Measurements from ENCODE around the gene MAP4K2. TPM values are rescaled to one million over a fixed set of nuclear protein-coding genes. Genes with fewer than 3 reads are reported as not detected.

The MAP4K2 gene
- total and polyA plus RNA-seq, 2 of the 13 experiments (the other 11 are each of a cell fraction or from before 2014, with no cell fraction given): 8.3 to 17.6 TPM

GRCh38 chr11:64758330-64759079, 44.5 kb downstream of the MAP4K2 start:
- peak overlapping the region; percentile 59; the same call in 1 of the 2 replicates for H3K4me2 ChIP-seq (ENCODE audit: low read depth, low read length)
- peaks cover 35% of the 10 kb centered on the region for H3K4me1 ChIP-seq (ENCODE audit: insufficient read depth, low read length)
- FAIRE-seq (no peak), ATAC-seq (peak; percentile 1; the same call in 1 of the 3 replicates), DNase-seq (ENCODE audit: low spot score) (no peak)
- H3K4me3 ChIP-seq (replicated peaks in 1 of 3; ENCODE audit: insufficient read depth in 1 of 3, low read depth in 2 of 3, low read length in 3 of 3): peak overlapping the region in 1 of 3 experiments; percentile 4; a peak in 2 of 6 replicates
- BruUV-seq (replicated peaks): no TSS peak
- H3K9ac ChIP-seq (ENCODE audit: insufficient read depth, low read depth, low read length): no peak overlapping the region
- H3K36me3 ChIP-seq (replicated peaks in 1 of 2; ENCODE audit: control insufficient read depth in 1 of 2, insufficient read depth in 2 of 2, low read length in 2 of 2): peaks cover 0 to 8% of the 10 kb centered on the region in 2 experiments; a peak in 1 of 5 replicates
- in situ Hi-C loops (cut with HindIII; ENCODE audit: extremely low pct_ligation_motif_present, low pct_unique_long_range_greater_than_20kb): no loop called here
- H3K27ac ChIP-seq (ENCODE audit: extremely low read length, insufficient read depth, low read length): no peak overlapping the region
- ChIA-PET POLR2A (interaction anchor here (1.3 to 3.3 kb wide), 2 partner anchors 11 to 21 kb away, joined by 3 to 24 read pairs; partner anchors contain the start of gene SF1), CTCF (ENCODE audit: low intra/inter-chr PET ratio, low total read pairs) (no interaction called here)
- 67% methylated on average over 7 of the region's 15 CpGs for WGBS (ENCODE audit: low lambda C conversion rate)
- peaks cover 3 to 15% of the 10 kb centered on the region in 2 experiments; a peak in 3 of 5 replicates for H3K27me3 ChIP-seq (ENCODE audit: control insufficient read depth in 1 of 2, insufficient read depth in 2 of 2, low read length in 2 of 2)
- no peak overlapping the region for H2AFZ ChIP-seq (ENCODE audit: low read length)
- H4K20me1 ChIP-seq (ENCODE audit: insufficient read depth, low read length): peaks cover 14% of the 10 kb centered on the region
- intact Hi-C loops (cut with micrococcal nuclease; ENCODE audit: unreplicated experiment): no loop called here
- H3K79me2 ChIP-seq (ENCODE audit: insufficient read depth, low read length): no peaks in the 10 kb centered on the region
- TF ChIP-seq, protein P1, sequence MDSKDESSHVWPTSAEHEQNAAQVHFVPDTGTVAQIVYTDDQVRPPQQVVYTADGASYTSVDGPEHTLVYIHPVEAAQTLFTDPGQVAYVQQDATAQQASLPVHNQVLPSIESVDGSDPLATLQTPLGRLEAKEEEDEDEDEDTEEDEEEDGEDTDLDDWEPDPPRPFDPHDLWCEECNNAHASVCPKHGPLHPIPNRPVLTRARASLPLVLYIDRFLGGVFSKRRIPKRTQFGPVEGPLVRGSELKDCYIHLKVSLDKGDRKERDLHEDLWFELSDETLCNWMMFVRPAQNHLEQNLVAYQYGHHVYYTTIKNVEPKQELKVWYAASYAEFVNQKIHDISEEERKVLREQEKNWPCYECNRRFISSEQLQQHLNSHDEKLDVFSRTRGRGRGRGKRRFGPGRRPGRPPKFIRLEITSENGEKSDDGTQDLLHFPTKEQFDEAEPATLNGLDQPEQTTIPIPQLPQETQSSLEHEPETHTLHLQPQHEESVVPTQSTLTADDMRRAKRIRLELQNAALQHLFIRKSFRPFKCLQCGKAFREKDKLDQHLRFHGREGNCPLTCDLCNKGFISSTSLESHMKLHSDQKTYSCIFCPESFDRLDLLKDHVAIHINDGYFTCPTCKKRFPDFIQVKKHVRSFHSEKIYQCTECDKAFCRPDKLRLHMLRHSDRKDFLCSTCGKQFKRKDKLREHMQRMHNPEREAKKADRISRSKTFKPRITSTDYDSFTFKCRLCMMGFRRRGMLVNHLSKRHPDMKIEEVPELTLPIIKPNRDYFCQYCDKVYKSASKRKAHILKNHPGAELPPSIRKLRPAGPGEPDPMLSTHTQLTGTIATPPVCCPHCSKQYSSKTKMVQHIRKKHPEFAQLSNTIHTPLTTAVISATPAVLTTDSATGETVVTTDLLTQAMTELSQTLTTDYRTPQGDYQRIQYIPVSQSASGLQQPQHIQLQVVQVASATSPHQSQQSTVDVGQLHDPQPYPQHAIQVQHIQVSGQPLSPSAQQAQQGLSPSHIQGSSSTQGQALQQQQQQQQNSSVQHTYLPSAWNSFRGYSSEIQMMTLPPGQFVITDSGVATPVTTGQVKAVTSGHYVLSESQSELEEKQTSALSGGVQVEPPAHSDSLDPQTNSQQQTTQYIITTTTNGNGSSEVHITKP (CRISPR knock-in tag; IDR thresholded peaks at IDR 0.05; ENCODE audit: low read depth): no peak
- peak; percentile 71 for TF ChIP-seq ZNF629 (CRISPR knock-in tag; conservative IDR thresholded peaks at IDR 0.05)
- no peaks in the 10 kb centered on the region for H3K9me3 ChIP-seq (ENCODE audit: low read length)
